CD4-positive, alpha-beta memory T cell (primary cell): ENCODE results near the gene TRMT2A. TPM values are rescaled to one million over a fixed set of nuclear protein-coding genes. Genes with fewer than 3 reads are reported as not detected.

Experiments used
- CTCF ChIA-PET: fragments of 350-600 bp; sonication (Branson Sonifier 250); formaldehyde crosslinking; loops from one replicate; lab custom pipeline; 2021; ENCODE audit warnings: inconsistent platforms; ENCODE audit not compliant: partially characterized antibody; lab: Charles Lee
- POLR2A ChIA-PET: fragments of 350-600 bp; sonication (Branson Sonifier 250); formaldehyde crosslinking; loops from one replicate; lab custom pipeline; 2021; ENCODE audit not compliant: partially characterized antibody; lab: Charles Lee
- DNase-seq, 5 donors: peaks; one replicate each; pipeline versions ENCODE4 v3.0.0 to v3.0.0-alpha.2; 2020 to 2022; ENCODE audit warnings: mixed read lengths in 1 of 5
- H3K27ac ChIP-seq: one replicate; pipeline ENCODE4 v1.7.0; 2013; ENCODE audit warnings: low read depth, low read length
- H3K27me3 ChIP-seq: 2 replicates; pipeline ENCODE4 v1.7.0; 2013; ENCODE audit warnings: mild to moderate bottlenecking, low read length, moderate library complexity; ENCODE audit not compliant: insufficient read depth
- H3K36me3 ChIP-seq: 2 replicates; pipeline ENCODE4 v1.7.0; 2013; ENCODE audit warnings: mild to moderate bottlenecking, low read length, moderate library complexity; ENCODE audit not compliant: insufficient read depth
- H3K4me1 ChIP-seq: 2 replicates; pipeline ENCODE4 v1.7.0; 2013; ENCODE audit warnings: mild to moderate bottlenecking, low read length, moderate library complexity; ENCODE audit not compliant: insufficient read depth
- H3K4me3 ChIP-seq, 2 donors: one replicate each; pipeline ENCODE4 v1.7.0; 2013; ENCODE audit warnings: low read length in 2 of 2, mild to moderate bottlenecking in 1 of 2
- H3K9me3 ChIP-seq, 2 donors: one replicate each; pipeline ENCODE4 v1.7.0; 2013; ENCODE audit warnings: low read length in 2 of 2, control low read depth in 1 of 2; ENCODE audit not compliant: control insufficient read depth in 1 of 2
- H3K27ac Mint-ChIP-seq, 7 donors: one replicate each; pipeline ENCODE4 v1.8.0; 2020 to 2021; ENCODE audit warnings: mixed read lengths in 7 of 7, mild to moderate bottlenecking in 6 of 7, inconsistent platforms in 3 of 7, moderate library complexity in 3 of 7
- H3K27me3 Mint-ChIP-seq, 2 donors: one replicate each; pipeline ENCODE4 v1.8.0; 2020 to 2021; ENCODE audit warnings: mixed read lengths in 2 of 2
- H3K36me3 Mint-ChIP-seq, 2 donors: one replicate each; pipeline ENCODE4 v1.8.0; 2020 to 2021; ENCODE audit warnings: mixed read lengths in 2 of 2, inconsistent platforms in 1 of 2, mild to moderate bottlenecking in 1 of 2
- H3K4me1 Mint-ChIP-seq, 4 donors: one replicate each; pipeline ENCODE4 v1.8.0; 2020 to 2021; ENCODE audit warnings: mixed read lengths in 4 of 4, mild to moderate bottlenecking in 1 of 4
- H3K4me3 Mint-ChIP-seq, 8 donors: one replicate each; pipeline ENCODE4 v1.8.0; 2020 to 2021; ENCODE audit warnings: mixed read lengths in 8 of 8, mild to moderate bottlenecking in 7 of 8, moderate library complexity in 6 of 8, inconsistent platforms in 3 of 8
- H3K9me3 Mint-ChIP-seq, 8 donors: one replicate each; pipeline ENCODE4 v1.8.0; 2020 to 2021; ENCODE audit warnings: mixed read lengths in 8 of 8, mild to moderate bottlenecking in 5 of 8, inconsistent platforms in 3 of 8, moderate library complexity in 1 of 8
- intact Hi-C: fragments of 100-400 bp; cut with micrococcal nuclease; formaldehyde crosslinking; loops from one replicate; pipeline ENCODE4 v1.15.1; 2023
- polyA plus RNA-seq, 2 donors: library from polyadenylated mRNA; unstranded; fragments of 300-500 nt; fragmentation: Illumina TruSeq; gene quantifications; one replicate each; pipeline ENCODE4 v1.2.3, GENCODE V29; 2021
- total RNA-seq, 2 experiments: library from RNA; stranded (reverse); gene quantifications; one replicate each; pipeline ENCODE4 v1.2.3, GENCODE V29; 2021

TRMT2A gene
- total and polyA plus RNA-seq, 4 experiments from 2014 or later = 28.0 to 126 (median 73.5) TPM

DNA sequence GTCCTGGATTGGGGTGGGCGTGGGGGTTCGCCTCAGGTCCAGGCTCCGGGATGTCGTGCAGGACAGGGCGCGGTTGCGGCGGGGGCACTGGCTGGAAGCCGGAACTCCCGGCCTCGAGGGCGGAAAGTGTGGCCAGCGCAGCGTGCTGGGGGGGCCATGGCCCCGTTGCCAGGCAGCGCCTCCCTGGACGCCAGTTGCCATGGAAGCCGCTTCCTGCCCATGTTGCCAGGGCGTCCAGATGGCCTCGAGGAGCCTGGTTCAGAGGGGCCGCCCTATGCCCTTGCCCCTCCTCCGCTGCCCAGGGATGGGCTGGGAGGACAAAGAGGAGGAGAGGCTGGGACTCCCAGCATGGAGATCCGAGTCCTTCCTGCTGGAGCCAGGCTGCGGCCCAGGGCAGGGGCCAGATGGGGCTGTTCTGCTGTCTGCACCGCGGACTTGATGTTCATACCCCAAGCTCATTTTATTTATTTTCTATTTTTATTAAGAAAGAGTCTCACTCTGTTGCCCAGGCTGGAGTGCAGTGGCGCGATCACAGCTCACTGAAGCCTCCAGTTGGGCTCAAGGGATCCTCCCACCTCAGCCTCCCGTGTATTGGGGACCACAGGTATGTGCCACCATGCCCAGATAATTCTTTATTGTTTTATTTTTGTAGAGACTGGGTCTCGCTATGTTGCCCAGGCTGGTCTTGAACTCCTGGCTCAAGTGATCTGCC is 38.5 kb upstream of the TRMT2A start:
- intact Hi-C loops = loop anchor here (5.0 kb wide), 1 partner anchor 587 kb away; no protein-coding TSS in a partner anchor
- Mint-ChIP-seq H3K36me3 (no peaks in the 10 kb centered on the region), H3K4me3 (no peak overlapping the region), H3K4me1 (peaks cover 0 to 5% (median 2%) of the 10 kb centered on the region in 4 donors), H3K27ac (no peak overlapping the region), H3K9me3 (no peaks in the 10 kb centered on the region), H3K27me3 (peaks cover 0 to 3% of the 10 kb centered on the region in 2 donors)
- no peaks in the 10 kb centered on the region for H3K9me3 ChIP-seq
- no peaks in the 10 kb centered on the region for H3K27me3 ChIP-seq
- ChIA-PET CTCF (interaction anchor here (0.9 to 3.0 kb wide), 3 partner anchors 114 to 131 kb away, joined by 3 to 31 read pairs (median 7); no protein-coding TSS in a partner anchor), POLR2A (no interaction called here)
- H3K4me3 ChIP-seq = no peak overlapping the region
- no peaks in the 10 kb centered on the region for H3K4me1 ChIP-seq
- peak in 2 of 5 donors; percentile 5 to 16 for DNase-seq
- H3K36me3 ChIP-seq = no peaks in the 10 kb centered on the region
- no peak overlapping the region for H3K27ac ChIP-seq

DNA sequence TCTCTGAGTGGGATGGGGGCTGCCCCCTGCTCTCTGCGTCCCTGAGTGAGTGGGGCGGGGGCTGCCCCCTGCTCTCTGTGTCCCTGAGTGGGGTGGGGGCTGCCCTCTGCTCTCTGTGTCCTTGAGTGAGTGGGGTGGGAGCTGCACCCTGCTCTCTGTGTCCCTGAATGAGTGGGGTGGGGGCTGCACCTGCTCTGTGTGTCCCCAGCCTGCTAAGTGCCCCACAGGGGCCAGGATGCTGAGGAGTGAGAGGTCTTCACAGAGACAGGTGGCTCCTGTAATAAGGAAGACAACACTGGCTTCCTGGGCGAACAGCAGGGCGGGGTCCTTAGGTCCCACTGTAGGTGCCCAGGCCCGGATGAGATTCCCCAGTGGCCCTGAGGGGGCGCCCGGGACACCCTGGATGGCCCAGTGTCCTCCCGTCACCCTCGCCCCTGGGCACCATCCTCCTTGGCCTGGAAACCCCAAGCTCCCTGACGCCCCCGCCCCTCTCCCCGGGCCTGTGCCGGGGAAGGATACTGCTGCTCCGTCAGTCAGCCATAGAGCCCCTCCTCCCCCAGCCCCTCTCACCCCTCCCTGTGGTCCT is 37.7 kb upstream of the TRMT2A start:
- H3K4me3 Mint-ChIP-seq = no peak overlapping the region
- no peaks in the 10 kb centered on the region for H3K9me3 Mint-ChIP-seq
- H3K27ac Mint-ChIP-seq = peak overlapping the region in 1 of 7 donors; percentile 29
- ChIA-PET POLR2A (no interaction called here), CTCF (no interaction called here)
- H3K27me3 ChIP-seq = no peaks in the 10 kb centered on the region
- H3K36me3 ChIP-seq = no peaks in the 10 kb centered on the region
- no peak overlapping the region for H3K27ac ChIP-seq
- H3K9me3 ChIP-seq = no peaks in the 10 kb centered on the region
- no peak overlapping the region for H3K4me3 ChIP-seq
- H3K36me3 Mint-ChIP-seq = no peaks in the 10 kb centered on the region
- no peaks in the 10 kb centered on the region for H3K4me1 ChIP-seq
- intact Hi-C loops = loop anchor here (5.0 kb wide), 1 partner anchor 588 kb away; no protein-coding TSS in a partner anchor
- peaks cover 0 to 5% (median 2%) of the 10 kb centered on the region in 4 donors for H3K4me1 Mint-ChIP-seq
- H3K27me3 Mint-ChIP-seq = peaks cover 0 to 3% of the 10 kb centered on the region in 2 donors
- no peak for DNase-seq

GRCh38 chr22:20153945-20154344 is 36.9 kb upstream of the TRMT2A start:
- Histone ChIP-seq H3K36me3 (no peaks in the 10 kb centered on the region), H3K27ac (no peak overlapping the region), H3K4me1 (no peaks in the 10 kb centered on the region), H3K4me3 (no peak overlapping the region), H3K27me3 (no peaks in the 10 kb centered on the region), H3K9me3 (no peaks in the 10 kb centered on the region)
- DNase-seq = no peak
- Mint-ChIP-seq H3K4me1 (peaks cover 0 to 5% (median 2%) of the 10 kb centered on the region in 4 donors), H3K9me3 (no peaks in the 10 kb centered on the region), H3K27ac (peak overlapping the region in 1 of 7 donors; percentile 38), H3K36me3 (no peaks in the 10 kb centered on the region), H3K27me3 (peaks cover 0 to 3% of the 10 kb centered on the region in 2 donors), H3K4me3 (no peak overlapping the region)
- ChIA-PET POLR2A (no interaction called here), CTCF (interaction anchor here (0.9 to 1.0 kb wide), 2 partner anchors 25 to 182 kb away, joined by 3 read pairs; no protein-coding TSS in a partner anchor)
- intact Hi-C loops = no loop called here

- H3K27ac ChIP-seq = no peak overlapping the region
- H3K36me3 Mint-ChIP-seq = no peaks in the 10 kb centered on the region
- H3K4me1 Mint-ChIP-seq = peaks cover 0 to 5% (median 2%) of the 10 kb centered on the region in 4 donors
- intact Hi-C loops = no loop called here
- H3K36me3 ChIP-seq = no peaks in the 10 kb centered on the region
- ChIA-PET POLR2A (no interaction called here), CTCF (no interaction called here)
- H3K4me1 ChIP-seq = no peaks in the 10 kb centered on the region
- no peaks in the 10 kb centered on the region for H3K9me3 Mint-ChIP-seq
- no peak for DNase-seq
- H3K27ac Mint-ChIP-seq = no peak overlapping the region
- peaks cover 0 to 3% of the 10 kb centered on the region in 2 donors for H3K27me3 Mint-ChIP-seq
- H3K27me3 ChIP-seq = no peaks in the 10 kb centered on the region
- no peaks in the 10 kb centered on the region for H3K9me3 ChIP-seq
- no peak overlapping the region for H3K4me3 ChIP-seq
- no peak overlapping the region for H3K4me3 Mint-ChIP-seq
These were observed 35.5 kb upstream of the TRMT2A start for GRCh38 chr22:20152464-20152890.

GRCh38 chr22:20151276-20151588 is 34.2 kb upstream of the TRMT2A start:
- Mint-ChIP-seq H3K9me3 (no peaks in the 10 kb centered on the region), H3K4me1 (no peaks in the 10 kb centered on the region), H3K4me3 (no peak overlapping the region), H3K27ac (peak overlapping the region in 2 of 7 donors; percentile 6 to 9), H3K27me3 (no peaks in the 10 kb centered on the region), H3K36me3 (no peaks in the 10 kb centered on the region)
- no peaks in the 10 kb centered on the region for H3K27me3 ChIP-seq
- H3K9me3 ChIP-seq = no peaks in the 10 kb centered on the region
- H3K36me3 ChIP-seq = no peaks in the 10 kb centered on the region
- no peak for DNase-seq
- H3K4me1 ChIP-seq = no peaks in the 10 kb centered on the region
- CTCF ChIA-PET = interaction anchor here (0.6 to 0.8 kb wide), 2 partner anchors 133 to 196 kb away, joined by 3 read pairs; no protein-coding TSS in a partner anchor
- no peak overlapping the region for H3K4me3 ChIP-seq
- intact Hi-C loops = no loop called here
- H3K27ac ChIP-seq = no peak overlapping the region
- POLR2A ChIA-PET = interaction anchor here (0.5 kb wide), 1 partner anchor 609 kb away, joined by 3 read pairs; no protein-coding TSS in a partner anchor

DNA sequence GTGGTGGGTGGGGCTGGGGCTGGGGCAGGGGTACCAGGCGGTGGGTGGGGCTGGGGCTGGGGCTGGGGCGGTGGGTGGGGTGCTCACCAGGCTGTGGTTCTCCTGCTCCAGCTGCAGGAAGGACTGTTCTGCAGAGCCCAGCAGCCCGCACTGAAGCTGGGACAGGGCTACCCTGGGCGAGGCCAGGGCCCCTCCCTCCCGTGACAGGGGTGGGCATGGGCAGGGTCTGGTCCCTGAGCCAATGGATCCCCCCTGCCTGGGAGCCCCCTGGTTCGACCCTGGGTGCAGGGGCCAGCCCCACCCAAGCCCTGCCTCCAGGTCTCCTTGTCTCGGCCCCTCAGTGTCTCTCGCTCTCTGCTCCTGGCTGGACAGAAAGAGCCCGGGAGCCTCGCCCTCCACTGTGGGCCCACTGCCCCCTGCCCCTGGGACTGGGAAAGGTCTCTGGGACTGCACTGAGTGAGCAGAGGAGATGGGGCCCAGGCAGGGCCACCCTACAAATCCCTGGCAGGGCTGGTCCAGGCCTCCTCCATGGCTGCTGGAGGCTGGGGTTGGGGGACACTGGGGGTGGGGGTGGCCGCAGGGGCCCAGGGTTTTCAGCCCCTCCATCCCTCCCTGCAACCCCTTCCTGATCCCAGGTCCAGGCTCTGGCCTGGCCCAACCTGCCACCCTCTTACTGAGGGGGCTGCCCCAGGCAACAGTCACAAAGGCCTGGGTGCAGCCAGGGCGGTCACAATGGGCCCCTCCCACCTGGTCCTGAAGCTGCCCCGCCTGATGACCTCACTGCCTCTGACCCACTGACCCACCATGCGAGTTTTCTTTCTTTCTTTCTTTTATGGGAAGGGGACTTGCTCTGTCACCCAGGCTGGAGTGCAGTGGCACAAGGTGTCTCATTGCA is 33.6 kb upstream of the TRMT2A start, which contains the start of gene CCDC188:
CCDC188 (minus strand) TSS at position 675 of the 895 bp plus-strand sequence; CDS start at position 606, 69 bp downstream.
- CTCF ChIA-PET = interaction anchor here (0.6 to 0.8 kb wide), 2 partner anchors 133 to 195 kb away, joined by 3 read pairs; no protein-coding TSS in a partner anchor

More for the DNA sequence above, 33.6 kb upstream of the TRMT2A start, which contains the start of gene CCDC188:
- Mint-ChIP-seq H3K36me3 (no peaks in the 10 kb centered on the region), H3K27ac (peak within 1 kb of the TSS in 2 of 7 donors; percentile 6 to 9), H3K27me3 (no peaks in the 10 kb centered on the region), H3K4me1 (no peaks in the 10 kb centered on the region), H3K4me3 (no peak within 1 kb of the TSS), H3K9me3 (no peaks in the 10 kb centered on the region)
- DNase-seq = no peak
- Histone ChIP-seq H3K27ac (no peak within 1 kb of the TSS), H3K36me3 (no peaks in the 10 kb centered on the region), H3K27me3 (no peaks in the 10 kb centered on the region), H3K4me3 (no peak within 1 kb of the TSS), H3K9me3 (no peaks in the 10 kb centered on the region), H3K4me1 (no peaks in the 10 kb centered on the region)
- intact Hi-C loops = no loop called here
- POLR2A ChIA-PET = no interaction called here
